Endodermal cell (in vitro differentiated cells): ENCODE data around the gene GYS2. TPM values are rescaled to one million over a fixed set of nuclear protein-coding genes. Genes with fewer than 3 reads are reported as not detected.

Source experiments
- DNase-seq: peaks from one replicate; pipeline ENCODE4 v3.0.0-alpha.2; 2017
- H3K27ac ChIP-seq: 2 replicates; pipeline ENCODE4 v1.5.1; 2013; ENCODE audit warnings: mild to moderate bottlenecking, low read depth, low read length, moderate library complexity
- H3K27me3 ChIP-seq: 2 replicates; pipeline ENCODE4 v1.6.1; 2013; ENCODE audit warnings: mild to moderate bottlenecking, low read length, moderate library complexity; ENCODE audit not compliant: insufficient read depth, control insufficient read depth, poor library complexity, severe bottlenecking
- H3K36me3 ChIP-seq: 2 replicates; pipeline ENCODE4 v1.7.0; 2013; ENCODE audit warnings: mild to moderate bottlenecking, low read length, moderate library complexity; ENCODE audit not compliant: control insufficient read depth, insufficient read depth
- H3K4me1 ChIP-seq: one replicate; pipeline ENCODE4 v1.7.0; 2013; ENCODE audit warnings: low read length; ENCODE audit not compliant: control insufficient read depth, insufficient read depth
- H3K4me3 ChIP-seq: 2 replicates; pipeline ENCODE4 v1.5.1; 2013; ENCODE audit warnings: mild to moderate bottlenecking, low read length, moderate library complexity
- H3K9ac ChIP-seq: 2 replicates; pipeline ENCODE4 v1.6.1; 2013; ENCODE audit warnings: mild to moderate bottlenecking, low read length, moderate library complexity; ENCODE audit not compliant: poor library complexity, severe bottlenecking; ENCODE audit errors: extremely low read depth
- H3K9me3 ChIP-seq: 2 replicates; pipeline ENCODE4 v1.6.1; 2013; ENCODE audit warnings: mild to moderate bottlenecking, low read length, moderate library complexity; ENCODE audit not compliant: control insufficient read depth
- H3K27ac Mint-ChIP-seq: 2 replicates; pipeline ENCODE4 v1.8.0; 2020; ENCODE audit warnings: mixed read lengths
- H3K27me3 Mint-ChIP-seq: 2 replicates; pipeline ENCODE4 v1.8.0; 2021; ENCODE audit warnings: mild to moderate bottlenecking, mixed read lengths; ENCODE audit not compliant: insufficient read depth
- H3K36me3 Mint-ChIP-seq: 2 replicates; pipeline ENCODE4 v1.8.0; 2020; ENCODE audit warnings: low read depth, mixed read lengths
- H3K4me1 Mint-ChIP-seq: 2 replicates; pipeline ENCODE4 v1.8.0; 2020; ENCODE audit warnings: mixed read lengths
- H3K4me3 Mint-ChIP-seq: 2 replicates; pipeline ENCODE4 v1.8.0; 2020; ENCODE audit warnings: mild to moderate bottlenecking, moderate library complexity, mixed read lengths
- H3K9me3 Mint-ChIP-seq: 2 replicates; pipeline ENCODE4 v1.8.0; 2020; ENCODE audit warnings: mild to moderate bottlenecking, mixed read lengths
- WGBS, 2 experiments: methylation state at CpG; one replicate each; pipeline versions ENCODE4 v1.1.5 to v1.1.7; 2013; ENCODE audit warnings: missing lambda C conversion rate in 2 of 2, mixed read lengths in 1 of 2; ENCODE audit not compliant: insufficient coverage in 1 of 2, insufficient read length in 1 of 2; 5-methylcytosine and 5-hydroxymethylcytosine counted together
- total RNA-seq, 2 donors: library from RNA; stranded (reverse); fragmentation: NEBNext Ultra II Directional in 1 of 2; extraction: Animal tissue kit (Norgen Biotek cat#: 25700) in 1 of 2; gene quantifications; 2 replicates in 1 of 2; 3 replicates in 1 of 2; pipeline ENCODE4 v1.2.1, GENCODE V29; 2021
- TF ChIP-seq, protein P1 (sequence below): fragments of 200-600 bp; sonication (generic); conservative IDR thresholded peaks from 2 replicates; pipeline ENCODE4 v1.5.0; 2021; ENCODE audit warnings: antibody characterized with exemption, mild to moderate bottlenecking

Gene GYS2
- total RNA-seq, 2 donors from 2014 or later, result not detected

DNA sequence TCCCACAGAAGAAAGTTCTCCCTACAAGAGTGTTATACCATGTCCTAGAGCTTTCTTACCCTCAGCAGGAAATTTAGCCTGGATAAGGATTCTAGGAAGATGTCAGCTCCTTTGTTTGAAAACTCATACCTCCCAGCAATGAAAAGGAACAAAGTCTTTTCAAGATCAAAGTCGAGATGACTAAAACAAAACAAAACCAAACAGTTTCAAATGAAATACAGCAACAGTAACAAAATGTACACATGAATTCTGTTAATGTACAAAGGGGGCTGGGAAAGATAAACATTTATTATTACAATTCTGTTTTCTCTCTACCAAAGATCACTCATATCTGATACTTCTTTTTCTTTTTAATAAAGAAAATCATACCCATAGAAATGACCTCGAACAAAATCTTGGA lies 41.8 kb downstream of the GYS2 start:
- Histone ChIP-seq H3K4me1 (no peaks in the 10 kb centered on the region), H3K9me3 (no peaks in the 10 kb centered on the region), H3K9ac (no peak overlapping the region), H3K36me3 (no peaks in the 10 kb centered on the region), H3K27me3 (no peaks in the 10 kb centered on the region), H3K27ac (no peak overlapping the region), H3K4me3 (no peak overlapping the region)
- no peak overlapping the region for H3K4me3 Mint-ChIP-seq
- H3K27me3 Mint-ChIP-seq, result no peaks in the 10 kb centered on the region
- TF ChIP-seq, protein P1, sequence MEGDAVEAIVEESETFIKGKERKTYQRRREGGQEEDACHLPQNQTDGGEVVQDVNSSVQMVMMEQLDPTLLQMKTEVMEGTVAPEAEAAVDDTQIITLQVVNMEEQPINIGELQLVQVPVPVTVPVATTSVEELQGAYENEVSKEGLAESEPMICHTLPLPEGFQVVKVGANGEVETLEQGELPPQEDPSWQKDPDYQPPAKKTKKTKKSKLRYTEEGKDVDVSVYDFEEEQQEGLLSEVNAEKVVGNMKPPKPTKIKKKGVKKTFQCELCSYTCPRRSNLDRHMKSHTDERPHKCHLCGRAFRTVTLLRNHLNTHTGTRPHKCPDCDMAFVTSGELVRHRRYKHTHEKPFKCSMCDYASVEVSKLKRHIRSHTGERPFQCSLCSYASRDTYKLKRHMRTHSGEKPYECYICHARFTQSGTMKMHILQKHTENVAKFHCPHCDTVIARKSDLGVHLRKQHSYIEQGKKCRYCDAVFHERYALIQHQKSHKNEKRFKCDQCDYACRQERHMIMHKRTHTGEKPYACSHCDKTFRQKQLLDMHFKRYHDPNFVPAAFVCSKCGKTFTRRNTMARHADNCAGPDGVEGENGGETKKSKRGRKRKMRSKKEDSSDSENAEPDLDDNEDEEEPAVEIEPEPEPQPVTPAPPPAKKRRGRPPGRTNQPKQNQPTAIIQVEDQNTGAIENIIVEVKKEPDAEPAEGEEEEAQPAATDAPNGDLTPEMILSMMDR, result no peak
- no peaks in the 10 kb centered on the region for H3K9me3 Mint-ChIP-seq
- 77% methylated on average over 2 of the region's 2 CpGs; no CpG with 5 or more reads in 1 of the 2 experiments for WGBS, 2 experiments
- H3K4me1 Mint-ChIP-seq, result no peaks in the 10 kb centered on the region
- no peaks in the 10 kb centered on the region for H3K36me3 Mint-ChIP-seq
- H3K27ac Mint-ChIP-seq, result no peak overlapping the region
- DNase-seq, result no peak

DNA sequence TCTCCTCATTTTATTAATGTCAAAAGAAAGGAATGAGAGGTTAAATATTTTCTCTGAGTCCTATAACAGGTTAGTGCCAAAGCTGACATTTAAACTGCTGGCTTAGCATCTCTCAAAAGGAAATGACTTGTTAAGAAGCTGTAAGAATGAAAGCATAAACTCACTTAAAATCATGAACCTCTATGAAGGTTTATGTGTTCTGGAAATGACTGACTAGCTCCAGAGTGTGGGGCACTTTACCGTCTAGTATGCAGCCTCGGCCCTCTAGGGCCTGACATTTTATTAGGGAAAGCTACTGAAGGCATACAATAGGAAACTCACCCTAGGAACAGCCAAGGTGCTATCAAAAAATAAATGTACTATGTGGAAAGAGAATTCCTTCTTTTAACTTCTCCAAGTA lies 43.5 kb downstream of the GYS2 start:
- Histone ChIP-seq H3K9ac (no peak overlapping the region), H3K4me1 (no peaks in the 10 kb centered on the region), H3K4me3 (no peak overlapping the region), H3K27me3 (no peaks in the 10 kb centered on the region), H3K9me3 (no peaks in the 10 kb centered on the region), H3K27ac (no peak overlapping the region), H3K36me3 (no peaks in the 10 kb centered on the region)
- H3K9me3 Mint-ChIP-seq, result no peaks in the 10 kb centered on the region
- no peaks in the 10 kb centered on the region for H3K36me3 Mint-ChIP-seq
- WGBS, 2 experiments, result 45% methylated on average over 2 of the region's 2 CpGs; no CpG with 5 or more reads in 1 of the 2 experiments
- DNase-seq, result no peak
- H3K27ac Mint-ChIP-seq, result no peak overlapping the region
- H3K27me3 Mint-ChIP-seq, result no peaks in the 10 kb centered on the region
- H3K4me3 Mint-ChIP-seq, result no peak overlapping the region
- TF ChIP-seq, protein P1, result no peak
- H3K4me1 Mint-ChIP-seq, result no peaks in the 10 kb centered on the region

DNA sequence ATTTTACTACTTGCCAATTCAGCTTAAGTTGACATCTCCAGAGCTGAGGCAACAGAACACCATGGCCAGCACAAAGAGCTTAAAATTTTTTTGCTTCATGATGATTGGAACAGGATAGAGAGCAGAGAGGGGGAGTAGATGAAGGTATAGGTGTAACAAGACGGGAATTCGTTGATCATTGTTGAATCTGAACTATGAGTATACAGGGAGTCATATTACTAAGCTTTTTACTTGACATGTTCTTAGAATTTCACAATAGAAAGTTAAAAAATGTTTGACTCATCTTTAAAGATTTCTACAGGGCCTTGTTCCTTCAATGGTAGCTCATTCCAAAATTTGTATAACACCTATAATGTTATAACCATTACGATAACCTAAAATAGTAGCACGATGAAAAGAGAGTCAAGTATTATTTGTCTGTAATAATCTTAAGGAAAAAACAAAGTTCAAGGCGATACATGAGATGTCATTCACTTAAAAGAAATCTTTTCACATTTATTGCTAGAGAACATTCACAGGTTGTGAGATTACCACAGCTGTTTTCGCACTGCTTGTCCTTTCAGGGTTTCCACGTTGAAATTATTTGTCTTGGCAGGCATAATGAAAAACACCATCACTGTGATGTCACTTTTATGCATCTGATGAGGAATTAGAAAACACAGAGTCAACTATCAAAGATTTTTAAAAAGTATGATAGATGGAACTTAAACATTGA lies 44.6 kb downstream of the GYS2 start:
- Histone ChIP-seq H3K9ac (no peak overlapping the region), H3K36me3 (no peaks in the 10 kb centered on the region), H3K27ac (no peak overlapping the region), H3K9me3 (no peaks in the 10 kb centered on the region), H3K4me1 (no peaks in the 10 kb centered on the region), H3K27me3 (no peaks in the 10 kb centered on the region), H3K4me3 (no peak overlapping the region)
- 94 to 100% methylated on average over 4 to 7 of the region's 7 CpGs for WGBS, 2 experiments
- H3K9me3 Mint-ChIP-seq, result no peaks in the 10 kb centered on the region
- no peak overlapping the region for H3K27ac Mint-ChIP-seq
- H3K36me3 Mint-ChIP-seq, result no peaks in the 10 kb centered on the region
- H3K4me3 Mint-ChIP-seq, result no peak overlapping the region
- no peaks in the 10 kb centered on the region for H3K27me3 Mint-ChIP-seq
- DNase-seq, result no peak
- TF ChIP-seq, protein P1, result no peak
- no peaks in the 10 kb centered on the region for H3K4me1 Mint-ChIP-seq
